HepG2 (cell line): ENCODE data around the gene GTF2I. TPM values are rescaled to one million over a fixed set of nuclear protein-coding genes. Genes with fewer than 3 reads are reported as not detected.
A peak's percentile ranks its signal among the peaks of the same experiment; 100 is the strongest.

Experiments
- AKAP8 ChIP-seq: sonication (generic); formaldehyde crosslinking; IDR thresholded peaks from 2 replicates; pipeline ENCODE4 v1.5.1; 2020; ENCODE audit warnings: mild to moderate bottlenecking, missing genetic modification reagents
- EEA1 ChIP-seq: sonication (generic); formaldehyde crosslinking; IDR thresholded peaks from 2 replicates; pipeline ENCODE4 v1.5.1; 2020; ENCODE audit warnings: mild to moderate bottlenecking, missing genetic modification reagents, borderline replicate concordance
- FOXO4 ChIP-seq: sonication (generic); formaldehyde crosslinking; conservative IDR thresholded peaks from 2 replicates; pipeline ENCODE4 v1.8.1; 2023; ENCODE audit warnings: missing genetic modification reagents
- KLF16 ChIP-seq, 2 experiments: sonication (generic) in 1 of 2; formaldehyde crosslinking in 1 of 2; IDR thresholded peaks; 2 replicates each; pipeline versions ENCODE4 v1.6.1 to v1.8.0; 2016 to 2023; ENCODE audit warnings: missing genetic modification reagents in 2 of 2, missing compliant biosample characterization in 1 of 2
- MAX ChIP-seq: IDR thresholded peaks from 2 replicates; pipeline ENCODE4 v1.6.1; 2012; ENCODE audit warnings: inconsistent platforms
- MIER3 ChIP-seq: IDR thresholded peaks from 2 replicates; pipeline ENCODE4 v1.6.1; 2016; ENCODE audit warnings: missing compliant biosample characterization, borderline replicate concordance
- PCBP2 ChIP-seq: fragments of 200-400 bp; formaldehyde crosslinking; optimal IDR thresholded peaks from 2 replicates; pipeline ENCODE3; 2018; ENCODE audit warnings: low read length, low read depth; ENCODE audit not compliant: poor library complexity, severe bottlenecking
- ZNF446 ChIP-seq: sonication (generic); formaldehyde crosslinking; IDR thresholded peaks from 2 replicates; pipeline ENCODE4 v1.5.0; 2020; ENCODE audit warnings: mild to moderate bottlenecking, missing genetic modification reagents
- ZNF496 ChIP-seq: sonication (generic); formaldehyde crosslinking; IDR thresholded peaks from 2 replicates; pipeline ENCODE4 v1.8.1; 2023; ENCODE audit warnings: mild to moderate bottlenecking, moderate library complexity, missing genetic modification reagents; ENCODE audit not compliant: insufficient replicate concordance
- polyA plus RNA-seq, 8 experiments: library from polyadenylated mRNA; depleted of rRNA in 3 of 8; stranded (reverse) in 7 of 8; unstranded in 1 of 8; fragments of >200 nt; fragmentation: Illumina TruSeq in 4 of 8; extraction: Trizol in 4 of 8; gene quantifications; 2 replicates each; pipeline versions ENCODE4 v1.2.1 to v1.2.3, GENCODE V29; 2011 to 2016; ENCODE audit warnings: low read depth in 4 of 8, missing spikeins in 1 of 8, mixed read lengths in 1 of 8; ENCODE audit not compliant: insufficient read depth in 1 of 8
- total RNA-seq, 5 experiments: library from RNA; depleted of rRNA; stranded (reverse); fragments of >200 nt; fragmentation: Illumina TruSeq; extraction: Trizol; gene quantifications; 2 replicates each; pipeline ENCODE4 v1.2.3, GENCODE V29; 2016; ENCODE audit warnings: low read depth in 1 of 5
- TF ChIP-seq, protein P1 (sequence below), 2 experiments: fragments of 450-650 bp in 1 of 2; sonication (generic) in 1 of 2; formaldehyde crosslinking in 1 of 2; IDR thresholded peaks; 2 replicates each; pipeline versions ENCODE4 v1.6.1 to v1.8.0; 2016 to 2022; ENCODE audit warnings: antibody characterized with exemption in 1 of 2, mild to moderate bottlenecking in 1 of 2, missing genetic modification reagents in 1 of 2
- TF ChIP-seq, protein P2 (sequence below): sonication (generic); formaldehyde crosslinking; IDR thresholded peaks from 2 replicates; pipeline ENCODE4 v1.5.1; 2020; ENCODE audit warnings: missing genetic modification reagents, mild to moderate bottlenecking, borderline replicate concordance
- TF ChIP-seq, protein P3 (sequence below): sonication (generic); formaldehyde crosslinking; conservative IDR thresholded peaks from 2 replicates; pipeline ENCODE4 v1.4.0; 2020; ENCODE audit warnings: missing genetic modification reagents

Gene GTF2I
- total and polyA plus RNA-seq, 2 of the 13 experiments (the other 11 are each of a cell fraction or from before 2014, with no cell fraction given), result 74.6 to 125 TPM

- TF ChIP-seq PCBP2 (no peak), ZNF496 (no peak), FOXO4 (no peak), ZNF446 (CRISPR knock-in tag) (peak; percentile 60; the same call in 1 of the 2 replicates), AKAP8 (CRISPR knock-in tag) (0 out of 2 replicates have a peak, but pooled peaks have one; percentile 60), MAX (peak; percentile 30; the same call in 1 of the 2 replicates), KLF16 (CRISPR knock-in tag; IDR thresholded peaks at IDR 0.05) (peak in 1 of 2 experiments; percentile 58; a peak in 1 of 4 replicates), MIER3 (peak; percentile 47; the same call in 1 of the 2 replicates), EEA1 (no peak)
- TF ChIP-seq, protein P1, sequence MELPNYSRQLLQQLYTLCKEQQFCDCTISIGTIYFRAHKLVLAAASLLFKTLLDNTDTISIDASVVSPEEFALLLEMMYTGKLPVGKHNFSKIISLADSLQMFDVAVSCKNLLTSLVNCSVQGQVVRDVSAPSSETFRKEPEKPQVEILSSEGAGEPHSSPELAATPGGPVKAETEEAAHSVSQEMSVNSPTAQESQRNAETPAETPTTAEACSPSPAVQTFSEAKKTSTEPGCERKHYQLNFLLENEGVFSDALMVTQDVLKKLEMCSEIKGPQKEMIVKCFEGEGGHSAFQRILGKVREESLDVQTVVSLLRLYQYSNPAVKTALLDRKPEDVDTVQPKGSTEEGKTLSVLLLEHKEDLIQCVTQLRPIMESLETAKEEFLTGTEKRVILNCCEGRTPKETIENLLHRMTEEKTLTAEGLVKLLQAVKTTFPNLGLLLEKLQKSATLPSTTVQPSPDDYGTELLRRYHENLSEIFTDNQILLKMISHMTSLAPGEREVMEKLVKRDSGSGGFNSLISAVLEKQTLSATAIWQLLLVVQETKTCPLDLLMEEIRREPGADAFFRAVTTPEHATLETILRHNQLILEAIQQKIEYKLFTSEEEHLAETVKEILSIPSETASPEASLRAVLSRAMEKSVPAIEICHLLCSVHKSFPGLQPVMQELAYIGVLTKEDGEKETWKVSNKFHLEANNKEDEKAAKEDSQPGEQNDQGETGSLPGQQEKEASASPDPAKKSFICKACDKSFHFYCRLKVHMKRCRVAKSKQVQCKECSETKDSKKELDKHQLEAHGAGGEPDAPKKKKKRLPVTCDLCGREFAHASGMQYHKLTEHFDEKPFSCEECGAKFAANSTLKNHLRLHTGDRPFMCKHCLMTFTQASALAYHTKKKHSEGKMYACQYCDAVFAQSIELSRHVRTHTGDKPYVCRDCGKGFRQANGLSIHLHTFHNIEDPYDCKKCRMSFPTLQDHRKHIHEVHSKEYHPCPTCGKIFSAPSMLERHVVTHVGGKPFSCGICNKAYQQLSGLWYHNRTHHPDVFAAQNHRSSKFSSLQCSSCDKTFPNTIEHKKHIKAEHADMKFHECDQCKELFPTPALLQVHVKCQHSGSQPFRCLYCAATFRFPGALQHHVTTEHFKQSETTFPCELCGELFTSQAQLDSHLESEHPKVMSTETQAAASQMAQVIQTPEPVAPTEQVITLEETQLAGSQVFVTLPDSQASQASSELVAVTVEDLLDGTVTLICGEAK (IDR thresholded peaks at IDR 0.05), result no peak; the same call in 1 of the 2 replicates
- TF ChIP-seq, protein P1 (CRISPR knock-in tag; IDR thresholded peaks at IDR 0.05), result peak; percentile 86
- TF ChIP-seq, protein P2, sequence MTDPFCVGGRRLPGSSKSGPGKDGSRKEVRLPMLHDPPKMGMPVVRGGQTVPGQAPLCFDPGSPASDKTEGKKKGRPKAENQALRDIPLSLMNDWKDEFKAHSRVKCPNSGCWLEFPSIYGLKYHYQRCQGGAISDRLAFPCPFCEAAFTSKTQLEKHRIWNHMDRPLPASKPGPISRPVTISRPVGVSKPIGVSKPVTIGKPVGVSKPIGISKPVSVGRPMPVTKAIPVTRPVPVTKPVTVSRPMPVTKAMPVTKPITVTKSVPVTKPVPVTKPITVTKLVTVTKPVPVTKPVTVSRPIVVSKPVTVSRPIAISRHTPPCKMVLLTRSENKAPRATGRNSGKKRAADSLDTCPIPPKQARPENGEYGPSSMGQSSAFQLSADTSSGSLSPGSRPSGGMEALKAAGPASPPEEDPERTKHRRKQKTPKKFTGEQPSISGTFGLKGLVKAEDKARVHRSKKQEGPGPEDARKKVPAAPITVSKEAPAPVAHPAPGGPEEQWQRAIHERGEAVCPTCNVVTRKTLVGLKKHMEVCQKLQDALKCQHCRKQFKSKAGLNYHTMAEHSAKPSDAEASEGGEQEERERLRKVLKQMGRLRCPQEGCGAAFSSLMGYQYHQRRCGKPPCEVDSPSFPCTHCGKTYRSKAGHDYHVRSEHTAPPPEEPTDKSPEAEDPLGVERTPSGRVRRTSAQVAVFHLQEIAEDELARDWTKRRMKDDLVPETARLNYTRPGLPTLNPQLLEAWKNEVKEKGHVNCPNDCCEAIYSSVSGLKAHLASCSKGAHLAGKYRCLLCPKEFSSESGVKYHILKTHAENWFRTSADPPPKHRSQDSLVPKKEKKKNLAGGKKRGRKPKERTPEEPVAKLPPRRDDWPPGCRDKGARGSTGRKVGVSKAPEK, result no peak
- TF ChIP-seq, protein P3, sequence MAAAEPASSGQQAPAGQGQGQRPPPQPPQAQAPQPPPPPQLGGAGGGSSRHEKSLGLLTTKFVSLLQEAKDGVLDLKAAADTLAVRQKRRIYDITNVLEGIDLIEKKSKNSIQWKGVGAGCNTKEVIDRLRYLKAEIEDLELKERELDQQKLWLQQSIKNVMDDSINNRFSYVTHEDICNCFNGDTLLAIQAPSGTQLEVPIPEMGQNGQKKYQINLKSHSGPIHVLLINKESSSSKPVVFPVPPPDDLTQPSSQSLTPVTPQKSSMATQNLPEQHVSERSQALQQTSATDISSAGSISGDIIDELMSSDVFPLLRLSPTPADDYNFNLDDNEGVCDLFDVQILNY (CRISPR knock-in tag), result peak; percentile 53
Observed at GRCh38 chr7:74656837-74657691, 454 bp upstream of the GTF2I start (continued).
